ENCODE data around the gene HPCAL4.

DNA sequence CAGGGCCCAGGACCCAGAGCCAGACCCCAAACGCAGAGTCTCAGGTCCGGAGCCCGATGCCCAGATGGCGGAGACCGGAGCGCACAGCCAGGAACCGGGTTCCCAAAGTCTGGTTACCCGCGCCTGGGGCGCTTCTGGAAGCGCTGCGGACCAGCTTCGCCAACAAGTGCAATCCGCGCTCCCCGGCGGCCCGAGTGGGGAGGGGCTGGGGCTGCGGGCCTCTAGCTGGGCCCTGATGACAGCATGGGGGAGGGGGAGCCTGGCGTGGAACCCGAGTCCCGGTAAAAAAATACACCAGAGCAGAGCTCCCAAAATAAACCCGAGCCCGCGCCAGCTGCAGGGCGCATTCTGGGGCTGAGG is 19.8 kb downstream of the HPCAL4 start:
- TF ChIP-seq, protein P1, sequence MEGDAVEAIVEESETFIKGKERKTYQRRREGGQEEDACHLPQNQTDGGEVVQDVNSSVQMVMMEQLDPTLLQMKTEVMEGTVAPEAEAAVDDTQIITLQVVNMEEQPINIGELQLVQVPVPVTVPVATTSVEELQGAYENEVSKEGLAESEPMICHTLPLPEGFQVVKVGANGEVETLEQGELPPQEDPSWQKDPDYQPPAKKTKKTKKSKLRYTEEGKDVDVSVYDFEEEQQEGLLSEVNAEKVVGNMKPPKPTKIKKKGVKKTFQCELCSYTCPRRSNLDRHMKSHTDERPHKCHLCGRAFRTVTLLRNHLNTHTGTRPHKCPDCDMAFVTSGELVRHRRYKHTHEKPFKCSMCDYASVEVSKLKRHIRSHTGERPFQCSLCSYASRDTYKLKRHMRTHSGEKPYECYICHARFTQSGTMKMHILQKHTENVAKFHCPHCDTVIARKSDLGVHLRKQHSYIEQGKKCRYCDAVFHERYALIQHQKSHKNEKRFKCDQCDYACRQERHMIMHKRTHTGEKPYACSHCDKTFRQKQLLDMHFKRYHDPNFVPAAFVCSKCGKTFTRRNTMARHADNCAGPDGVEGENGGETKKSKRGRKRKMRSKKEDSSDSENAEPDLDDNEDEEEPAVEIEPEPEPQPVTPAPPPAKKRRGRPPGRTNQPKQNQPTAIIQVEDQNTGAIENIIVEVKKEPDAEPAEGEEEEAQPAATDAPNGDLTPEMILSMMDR (IDR thresholded peaks at IDR 0.05) = no peak
- TF ChIP-seq POLR2A (IDR thresholded peaks at IDR 0.05) = no peak

All from body of pancreas (tissue), 4 donors.